CD4-positive, alpha-beta T cell (primary cell): Measurements from ENCODE around the gene ELMO1. TPM values are rescaled to one million over a fixed set of nuclear protein-coding genes. Genes with fewer than 3 reads are reported as not detected.

Experiments
- ATAC-seq: fragments of 200-7000 bp; cut with Tn5 transposase; one replicate; pipeline ENCODE4 v1.10.0; 2022; ENCODE audit warnings: mild to moderate bottlenecking; ENCODE audit not compliant: poor library complexity
- CTCF ChIA-PET: fragments of 350-600 bp; sonication (Branson Sonifier 250); formaldehyde crosslinking; loops from one replicate; lab custom pipeline; 2021; ENCODE audit warnings: antibody characterized with exemption, inconsistent platforms; lab: Charles Lee
- POLR2A ChIA-PET: fragments of 350-600 bp; sonication (Branson Sonifier 250); formaldehyde crosslinking; loops from one replicate; lab custom pipeline; 2021; ENCODE audit warnings: antibody characterized with exemption, inconsistent platforms; lab: Charles Lee
- DNase-seq, 14 experiments: peaks; one replicate each; pipeline ENCODE4 v3.0.0-alpha.2; 2013 to 2020; ENCODE audit warnings: mixed read lengths in 2 of 14
- H3K27ac ChIP-seq, 2 donors: one replicate each; pipeline versions ENCODE4 v1.5.1 to v1.7.0; 2013; ENCODE audit warnings: low read length in 2 of 2, low read depth in 1 of 2, mild to moderate bottlenecking in 1 of 2
- H3K27me3 ChIP-seq, 2 experiments: 1 replicate in 1 of 2; 2 replicates in 1 of 2; pipeline versions ENCODE4 v1.6.1 to v1.7.0; 2013; ENCODE audit warnings: low read length in 2 of 2, control low read depth in 1 of 2, mild to moderate bottlenecking in 1 of 2, moderate library complexity in 1 of 2; ENCODE audit not compliant: insufficient read depth in 2 of 2, control insufficient read depth in 1 of 2
- H3K36me3 ChIP-seq: one replicate; pipeline ENCODE4 v1.6.1; 2013; ENCODE audit warnings: low read length, control low read depth; ENCODE audit not compliant: insufficient read depth
- H3K4me1 ChIP-seq: one replicate; pipeline ENCODE4 v1.6.1; 2013; ENCODE audit warnings: low read length, control low read depth; ENCODE audit not compliant: insufficient read depth
- H3K4me3 ChIP-seq: one replicate; pipeline ENCODE4 v1.5.1; 2013; ENCODE audit warnings: mild to moderate bottlenecking, low read length, moderate library complexity
- H3K9me3 ChIP-seq, 2 experiments: 1 replicate in 1 of 2; 2 replicates in 1 of 2; pipeline versions ENCODE4 v1.6.1 to v1.7.0; 2013; ENCODE audit warnings: low read length in 2 of 2, mild to moderate bottlenecking in 2 of 2, control low read depth in 1 of 2, moderate library complexity in 1 of 2; ENCODE audit not compliant: control insufficient read depth in 1 of 2, insufficient read depth in 1 of 2
- H3K27ac Mint-ChIP-seq: one replicate; pipeline ENCODE4 v1.8.0; 2020; ENCODE audit warnings: mixed read lengths
- H3K27me3 Mint-ChIP-seq: one replicate; pipeline ENCODE4 v1.8.0; 2021; ENCODE audit warnings: mixed read lengths
- H3K36me3 Mint-ChIP-seq: one replicate; pipeline ENCODE4 v1.8.0; 2021; ENCODE audit warnings: low read depth, mixed read lengths
- H3K4me1 Mint-ChIP-seq: one replicate; pipeline ENCODE4 v1.8.0; 2021; ENCODE audit warnings: low read depth, mixed read lengths
- H3K4me3 Mint-ChIP-seq: one replicate; pipeline ENCODE4 v1.8.0; 2020; ENCODE audit warnings: mild to moderate bottlenecking, mixed read lengths
- H3K9me3 Mint-ChIP-seq: one replicate; pipeline ENCODE4 v1.8.0; 2020; ENCODE audit warnings: mixed read lengths
- CTCF ChIP-seq: fragments of 200-600 bp; IDR thresholded peaks from one replicate; pipeline ENCODE4 v1.8.0; 2022; ENCODE audit warnings: antibody characterized with exemption, mild to moderate bottlenecking
- intact Hi-C, 2 experiments: fragments of 100-400 bp; cut with DNase I in 1 of 2; cut with micrococcal nuclease in 1 of 2; formaldehyde crosslinking; loops; one replicate each; pipeline versions ENCODE4 v1.15.1 to v1.9.0; 2023 to 2025; cut with DNase I, micrococcal nuclease
- total RNA-seq, 174 experiments: library from RNA in 2 of 174; stranded (reverse) in 2 of 174; gene quantifications; one replicate each; pipeline ENCODE4 v1.2.3 and lab custom pipeline; 2021 to 2026

ELMO1 gene
- total RNA-seq, 2 experiments from 2014 or later: 117 to 120 TPM

DNA sequence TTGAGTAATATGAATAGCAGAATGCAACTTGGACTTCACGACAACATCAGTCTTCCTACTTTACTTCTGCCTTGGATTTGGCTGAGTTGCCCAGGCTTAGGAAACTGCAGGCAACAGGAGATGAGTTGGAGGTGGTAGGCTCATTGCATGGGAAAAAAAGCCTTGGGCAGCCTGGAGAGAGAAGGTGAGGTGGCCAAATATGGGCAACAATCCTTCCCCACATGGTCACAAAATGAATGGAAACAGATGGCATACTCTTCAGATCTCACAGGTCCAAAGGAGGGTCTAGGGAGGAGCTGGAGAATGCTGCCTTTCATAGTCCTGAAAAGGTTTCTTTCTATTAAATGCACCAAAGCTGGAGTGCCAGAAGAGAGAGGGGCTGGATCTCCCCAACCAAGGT is 595.7 kb downstream of the ELMO1 start:
- peaks cover 74% of the 10 kb centered on the region for H3K36me3 Mint-ChIP-seq
- POLR2A ChIA-PET: no interaction called here
- no peak overlapping the region for H3K27ac Mint-ChIP-seq

GRCh38 chr7:36852017-36852416 is 596.6 kb downstream of the ELMO1 start:
- Mint-ChIP-seq H3K27ac (peak overlapping the region; percentile 9), H3K9me3 (peaks cover 10% of the 10 kb centered on the region), H3K4me1 (peaks cover 8% of the 10 kb centered on the region), H3K4me3 (no peak overlapping the region), H3K36me3 (peaks cover 74% of the 10 kb centered on the region), H3K27me3 (no peaks in the 10 kb centered on the region)
- no peaks in the 10 kb centered on the region for H3K27me3 ChIP-seq
- TF ChIP-seq CTCF: no peak
- peak in 1 of 14 experiments; percentile 37 for DNase-seq
- peaks cover 6 to 7% of the 10 kb centered on the region in 2 experiments for H3K9me3 ChIP-seq
- ChIA-PET CTCF (no interaction called here), POLR2A (no interaction called here)
- ATAC-seq: no peak
- intact Hi-C loops: no loop called here
- no peak overlapping the region for H3K4me3 ChIP-seq
- no peak overlapping the region for H3K27ac ChIP-seq
- no peaks in the 10 kb centered on the region for H3K4me1 ChIP-seq
- peaks cover 40% of the 10 kb centered on the region for H3K36me3 ChIP-seq

More for the DNA sequence above, 595.7 kb downstream of the ELMO1 start:
- Mint-ChIP-seq H3K27me3 (no peaks in the 10 kb centered on the region), H3K9me3 (peaks cover 7% of the 10 kb centered on the region), H3K4me3 (no peak overlapping the region), H3K4me1 (peaks cover 8% of the 10 kb centered on the region)
- ATAC-seq (no peak), DNase-seq (no peak)
- Histone ChIP-seq H3K27me3 (no peaks in the 10 kb centered on the region), H3K4me3 (no peak overlapping the region), H3K27ac (no peak overlapping the region), H3K9me3 (peaks cover 6 to 7% of the 10 kb centered on the region in 2 experiments), H3K36me3 (peaks cover 40% of the 10 kb centered on the region), H3K4me1 (no peaks in the 10 kb centered on the region)
- CTCF ChIA-PET: no interaction called here
- TF ChIP-seq CTCF: no peak
- intact Hi-C loops: no loop called here

DNA sequence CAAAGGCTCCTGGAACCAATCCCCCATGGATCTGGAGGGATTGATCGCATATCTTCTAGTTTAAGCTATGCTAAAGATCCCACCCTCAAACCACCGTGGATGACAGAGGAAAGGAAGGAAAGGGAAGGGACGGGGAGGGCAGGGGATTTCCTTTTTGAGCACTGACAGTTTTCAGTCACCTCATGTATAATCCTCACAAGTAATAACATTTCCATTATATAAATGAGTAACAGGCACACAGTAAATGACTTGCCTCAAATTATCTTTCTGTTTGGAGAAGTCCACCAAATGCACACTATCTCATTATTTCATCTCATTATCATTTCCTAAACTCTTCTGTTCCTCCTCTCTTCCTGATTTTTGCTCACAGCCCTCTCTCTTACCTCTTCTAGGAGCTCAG is 597.3 kb downstream of the ELMO1 start:
- H3K27ac ChIP-seq: no peak overlapping the region
- intact Hi-C loops: no loop called here
- CTCF ChIA-PET: no interaction called here
- Mint-ChIP-seq H3K4me3 (no peak overlapping the region), H3K36me3 (peaks cover 73% of the 10 kb centered on the region), H3K27me3 (no peaks in the 10 kb centered on the region), H3K27ac (peak overlapping the region; percentile 9), H3K9me3 (peaks cover 10% of the 10 kb centered on the region), H3K4me1 (peaks cover 8% of the 10 kb centered on the region)
- H3K4me1 ChIP-seq: no peaks in the 10 kb centered on the region
- peaks cover 34% of the 10 kb centered on the region for H3K36me3 ChIP-seq
- no peak overlapping the region for H3K4me3 ChIP-seq
- H3K27me3 ChIP-seq: no peaks in the 10 kb centered on the region
- TF ChIP-seq CTCF: no peak
- POLR2A ChIA-PET: no interaction called here
- H3K9me3 ChIP-seq: peaks cover 6 to 7% of the 10 kb centered on the region in 2 experiments
- ATAC-seq (no peak), DNase-seq (no peak)
